Measurements from ENCODE around the gene SLC9A9. TPM values are rescaled to one million over a fixed set of nuclear protein-coding genes. Genes with fewer than 3 reads are reported as not detected.

Gene SLC9A9
- total RNA-seq, 4 donors from 2014 or later = 1.1 to 15.9 (median 9.7) TPM

DNA sequence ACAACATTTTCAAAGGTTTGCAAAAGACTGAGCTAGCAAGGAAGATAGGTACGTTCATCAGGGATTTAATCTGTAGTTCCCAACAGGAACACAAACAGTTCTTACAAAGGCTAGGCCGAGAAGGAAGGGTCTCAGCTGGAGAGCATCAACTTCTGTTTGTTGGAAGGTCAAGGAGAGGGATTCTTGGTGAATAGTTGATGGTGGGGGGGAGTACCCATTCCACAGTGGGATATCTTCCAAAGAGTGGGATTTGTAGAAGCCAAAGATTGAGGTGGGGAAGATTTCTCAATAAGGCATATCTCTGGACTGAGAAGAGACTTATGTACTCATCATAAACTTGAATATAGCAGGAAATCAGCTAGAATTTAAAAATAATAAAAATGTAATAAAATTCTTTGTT, 496.9 kb downstream of the SLC9A9 start:
- Histone ChIP-seq H3K4me1 (no peaks in the 10 kb centered on the region), H3K9me3 (no peaks in the 10 kb centered on the region), H3K27me3 (no peaks in the 10 kb centered on the region), H3K27ac (no peak overlapping the region), H3K4me3 (no peak overlapping the region), H3K36me3 (no peaks in the 10 kb centered on the region)
- no peak for TF ChIP-seq EP300 (IDR thresholded peaks at IDR 0.05; ENCODE audit: low read depth)
- TF ChIP-seq, protein P1, sequence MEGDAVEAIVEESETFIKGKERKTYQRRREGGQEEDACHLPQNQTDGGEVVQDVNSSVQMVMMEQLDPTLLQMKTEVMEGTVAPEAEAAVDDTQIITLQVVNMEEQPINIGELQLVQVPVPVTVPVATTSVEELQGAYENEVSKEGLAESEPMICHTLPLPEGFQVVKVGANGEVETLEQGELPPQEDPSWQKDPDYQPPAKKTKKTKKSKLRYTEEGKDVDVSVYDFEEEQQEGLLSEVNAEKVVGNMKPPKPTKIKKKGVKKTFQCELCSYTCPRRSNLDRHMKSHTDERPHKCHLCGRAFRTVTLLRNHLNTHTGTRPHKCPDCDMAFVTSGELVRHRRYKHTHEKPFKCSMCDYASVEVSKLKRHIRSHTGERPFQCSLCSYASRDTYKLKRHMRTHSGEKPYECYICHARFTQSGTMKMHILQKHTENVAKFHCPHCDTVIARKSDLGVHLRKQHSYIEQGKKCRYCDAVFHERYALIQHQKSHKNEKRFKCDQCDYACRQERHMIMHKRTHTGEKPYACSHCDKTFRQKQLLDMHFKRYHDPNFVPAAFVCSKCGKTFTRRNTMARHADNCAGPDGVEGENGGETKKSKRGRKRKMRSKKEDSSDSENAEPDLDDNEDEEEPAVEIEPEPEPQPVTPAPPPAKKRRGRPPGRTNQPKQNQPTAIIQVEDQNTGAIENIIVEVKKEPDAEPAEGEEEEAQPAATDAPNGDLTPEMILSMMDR (IDR thresholded peaks at IDR 0.05) = no peak
- TF ChIP-seq POLR2AphosphoS5 (IDR thresholded peaks at IDR 0.05) = no peak
- no peak for TF ChIP-seq POLR2A (IDR thresholded peaks at IDR 0.05)
- 88 to 100% methylated on average over 2 of the region's 2 CpGs for WGBS, 2 donors (ENCODE audit: low coverage in 1 of 2)
- intact Hi-C loops (cut with DNase I; ENCODE audit: low total_unique reads) (no loop called here), in situ Hi-C loops (cut with MboI; ENCODE audit: low pct_ligation_motif_present in 1 of 4, low pct_unique_long_range_greater_than_20kb in 1 of 4, low sequenced_read_pairs in 3 of 4) (no loop called here)
- DNase-seq = no peak

DNA sequence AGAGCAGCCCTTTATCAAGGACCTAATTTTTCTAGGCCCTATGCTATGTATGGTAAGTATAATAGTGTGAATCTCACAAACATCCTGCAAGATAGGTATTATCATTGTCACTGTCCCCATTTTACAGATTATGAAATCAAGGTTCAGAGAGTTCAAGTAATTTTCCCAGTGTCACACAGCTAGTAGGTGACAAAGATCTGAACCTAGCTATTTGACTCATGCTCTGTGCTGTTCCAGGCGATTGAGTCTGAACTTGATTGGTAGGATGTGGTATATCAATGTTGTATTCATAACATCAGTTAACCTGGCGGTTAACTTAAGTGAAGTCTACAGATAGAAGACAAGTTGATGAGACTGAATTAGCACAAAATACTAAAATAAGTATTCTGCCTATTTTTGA, 498.8 kb downstream of the SLC9A9 start:
- no peak for DNase-seq
- TF ChIP-seq, protein P1 (IDR thresholded peaks at IDR 0.05) = no peak
- TF ChIP-seq EP300 (IDR thresholded peaks at IDR 0.05; ENCODE audit: low read depth) (no peak), POLR2AphosphoS5 (IDR thresholded peaks at IDR 0.05) (no peak), POLR2A (IDR thresholded peaks at IDR 0.05) (no peak)
- 80 to 86% methylated on average over 1 to 2 of the region's 2 CpGs for WGBS, 2 donors (ENCODE audit: low coverage in 1 of 2)
- in situ Hi-C loops (cut with MboI; ENCODE audit: low pct_ligation_motif_present in 1 of 4, low pct_unique_long_range_greater_than_20kb in 1 of 4, low sequenced_read_pairs in 3 of 4) = no loop called here
- Histone ChIP-seq H3K4me1 (no peaks in the 10 kb centered on the region), H3K4me3 (no peak overlapping the region), H3K36me3 (no peaks in the 10 kb centered on the region), H3K27ac (no peak overlapping the region), H3K27me3 (no peaks in the 10 kb centered on the region), H3K9me3 (no peaks in the 10 kb centered on the region)
- intact Hi-C loops (cut with DNase I; ENCODE audit: low total_unique reads) = no loop called here

DNA sequence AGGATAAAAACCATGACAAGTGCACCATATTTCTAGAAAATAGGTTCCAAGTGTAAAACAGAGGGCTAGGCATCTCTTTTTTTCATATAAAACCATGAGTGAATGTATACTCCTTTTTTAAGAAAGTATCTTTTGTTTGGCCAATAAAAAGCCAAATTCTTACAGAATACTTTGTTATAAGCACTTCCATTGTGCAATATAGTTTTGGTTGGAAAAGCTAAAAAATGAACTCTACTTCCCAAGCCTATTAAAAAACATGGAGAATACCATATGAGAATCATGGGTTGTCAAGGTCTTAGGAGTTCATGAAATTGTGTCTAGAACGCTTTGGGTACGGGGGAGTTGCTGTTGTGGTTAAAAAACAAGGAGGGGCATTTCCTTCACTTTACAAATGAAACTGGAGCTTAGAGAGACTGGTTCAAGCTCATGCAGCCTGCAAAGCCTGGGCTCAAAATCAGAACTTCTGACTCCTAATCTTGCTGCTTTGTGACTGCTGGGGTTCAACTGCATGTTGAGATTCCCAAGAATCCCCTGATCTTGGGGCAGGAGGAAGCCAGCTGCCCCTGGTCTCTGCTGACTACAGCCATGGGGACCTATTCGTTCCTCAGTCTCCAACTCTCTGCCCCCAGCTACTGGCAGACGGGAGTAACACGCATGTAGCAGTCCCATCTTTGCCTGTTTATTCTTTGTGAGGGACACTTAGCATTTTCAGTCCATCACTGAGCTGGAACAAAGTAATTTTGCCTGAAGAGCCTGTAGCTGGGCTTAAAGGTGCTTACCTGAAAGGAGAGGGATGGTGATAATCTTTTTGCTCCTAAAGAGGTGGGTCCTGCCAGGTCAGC, 499.6 kb downstream of the SLC9A9 start:
- TF ChIP-seq POLR2AphosphoS5 (IDR thresholded peaks at IDR 0.05) (no peak), POLR2A (IDR thresholded peaks at IDR 0.05) (no peak), EP300 (IDR thresholded peaks at IDR 0.05; ENCODE audit: low read depth) (no peak)
- TF ChIP-seq, protein P1 (IDR thresholded peaks at IDR 0.05) = no peak
- Histone ChIP-seq H3K27me3 (no peaks in the 10 kb centered on the region), H3K4me1 (no peaks in the 10 kb centered on the region), H3K27ac (no peak overlapping the region), H3K9me3 (no peaks in the 10 kb centered on the region), H3K4me3 (no peak overlapping the region), H3K36me3 (no peaks in the 10 kb centered on the region)
- no peak for DNase-seq
- WGBS, 2 donors (ENCODE audit: low coverage in 1 of 2) = 73 to 84% methylated on average over 3 to 5 of the region's 5 CpGs
- intact Hi-C loops (cut with DNase I; ENCODE audit: low total_unique reads) (no loop called here), in situ Hi-C loops (cut with MboI; ENCODE audit: low pct_ligation_motif_present in 1 of 4, low pct_unique_long_range_greater_than_20kb in 1 of 4, low sequenced_read_pairs in 3 of 4) (no loop called here)

DNA sequence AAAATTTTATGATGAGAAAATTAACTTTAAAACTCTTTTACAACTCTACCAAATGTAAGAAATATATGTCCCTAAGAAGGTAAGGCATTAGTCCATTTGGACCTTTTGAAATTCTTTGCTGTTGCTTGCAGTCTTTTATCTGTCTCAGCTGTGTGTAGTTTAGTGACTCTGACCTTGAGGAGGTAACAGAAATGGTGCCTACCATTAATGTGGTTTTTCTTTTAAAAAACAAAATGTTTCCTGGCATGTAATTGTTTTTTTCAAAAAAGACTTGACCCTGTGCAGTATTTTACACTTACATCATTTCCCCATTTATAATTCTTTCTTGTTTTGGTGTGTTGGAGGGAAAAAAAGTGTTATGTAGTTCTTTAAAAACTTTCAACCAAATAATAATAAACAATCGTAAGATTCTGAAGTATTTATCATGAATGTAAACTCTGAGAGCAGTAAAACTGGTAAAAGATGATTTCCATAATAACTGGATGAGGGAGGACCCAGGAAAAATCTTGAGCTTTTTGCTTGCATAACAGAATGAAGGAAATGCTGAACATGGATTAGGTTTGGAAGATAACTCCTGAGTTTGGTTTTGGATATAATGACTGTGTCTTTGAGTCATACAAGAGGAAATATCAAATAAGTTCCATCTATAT, 503.6 kb downstream of the SLC9A9 start:
- no peaks in the 10 kb centered on the region for H3K36me3 ChIP-seq
- TF ChIP-seq POLR2A (IDR thresholded peaks at IDR 0.05) = no peak
- TF ChIP-seq, protein P1 (IDR thresholded peaks at IDR 0.05) = no peak
- no peak for TF ChIP-seq EP300 (IDR thresholded peaks at IDR 0.05; ENCODE audit: low read depth)
- DNase-seq = no peak
- intact Hi-C loops (cut with DNase I; ENCODE audit: low total_unique reads) (no loop called here), in situ Hi-C loops (cut with MboI; ENCODE audit: low pct_ligation_motif_present in 1 of 4, low pct_unique_long_range_greater_than_20kb in 1 of 4, low sequenced_read_pairs in 3 of 4) (no loop called here)
- no peaks in the 10 kb centered on the region for H3K27me3 ChIP-seq
- no peaks in the 10 kb centered on the region for H3K9me3 ChIP-seq
- 36 to 73% methylated on average over 1 of the region's 1 CpG for WGBS, 2 donors (ENCODE audit: low coverage in 1 of 2)
- H3K27ac ChIP-seq = no peak overlapping the region
- H3K4me1 ChIP-seq = no peaks in the 10 kb centered on the region
- no peak overlapping the region for H3K4me3 ChIP-seq

Measured in transverse colon (tissue), 4 donors.